ENCODE data around the gene TAF13. TPM values are rescaled to one million over a fixed set of nuclear protein-coding genes. Genes with fewer than 3 reads are reported as not detected.
A peak's percentile ranks its signal among the peaks of the same experiment; 100 is the strongest.

Gene TAF13
- total RNA-seq, 1 donor from 2014 or later, result 56.9 TPM

GRCh38 chr1:109096120-109096519 is 20.3 kb upstream of the TAF13 start:
- no peak for ATAC-seq (ENCODE audit: poor library complexity)
- intact Hi-C loops (cut with DNase I), result no loop called here
- DNase-seq, result no peak

DNA sequence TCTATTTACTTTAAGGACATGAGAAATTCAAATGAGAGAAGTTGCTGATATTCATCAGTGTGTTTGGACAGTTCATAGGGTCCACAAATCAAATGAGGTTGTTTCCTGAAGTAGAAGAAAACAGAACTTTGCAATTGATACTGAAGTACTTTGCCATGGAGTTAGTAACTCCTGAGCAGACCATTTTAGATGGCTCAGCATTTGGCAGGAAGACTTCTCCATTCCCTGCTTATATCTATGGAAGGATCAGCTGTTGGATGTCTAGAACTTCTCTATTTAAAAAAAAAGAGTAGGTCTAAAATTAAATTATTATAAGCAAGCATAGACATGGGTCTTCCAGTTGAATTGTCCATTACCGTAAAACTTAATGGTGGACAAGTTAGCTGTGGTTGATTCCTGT is 19.8 kb upstream of the TAF13 start:
- no peak for ATAC-seq (ENCODE audit: poor library complexity)
- DNase-seq, result no peak
- intact Hi-C loops (cut with DNase I), result no loop called here

DNA sequence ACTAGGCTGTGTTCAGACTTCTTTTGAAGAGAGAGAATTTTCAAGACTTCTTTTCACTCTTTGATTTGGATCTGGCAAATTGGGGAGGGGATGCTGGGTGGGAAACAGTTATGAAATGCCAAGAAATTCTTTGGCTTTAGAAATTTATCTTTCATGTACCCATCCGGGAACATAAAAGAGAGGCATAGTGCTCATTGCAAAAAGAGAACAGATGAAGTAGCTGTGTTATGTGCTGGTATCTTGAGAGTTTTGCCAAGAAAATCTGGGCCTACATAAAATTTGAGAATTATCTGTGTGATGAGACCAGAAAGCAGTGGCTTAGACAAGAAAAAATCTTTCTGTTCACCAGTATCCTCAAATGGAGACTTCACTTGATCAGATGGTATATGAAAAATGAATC is 19.1 kb upstream of the TAF13 start:
- no peak for DNase-seq
- intact Hi-C loops (cut with DNase I), result no loop called here
- no peak for ATAC-seq (ENCODE audit: poor library complexity)

- intact Hi-C loops (cut with DNase I), result no loop called here
- DNase-seq (no peak), ATAC-seq (ENCODE audit: poor library complexity) (no peak)
Measured at GRCh38 chr1:109094377-109094803, 18.6 kb upstream of the TAF13 start.

- no peak for DNase-seq
- ATAC-seq (ENCODE audit: poor library complexity), result no peak
- intact Hi-C loops (cut with DNase I), result no loop called here
Measured at GRCh38 chr1:109091839-109092193, 16.0 kb upstream of the TAF13 start.

DNA sequence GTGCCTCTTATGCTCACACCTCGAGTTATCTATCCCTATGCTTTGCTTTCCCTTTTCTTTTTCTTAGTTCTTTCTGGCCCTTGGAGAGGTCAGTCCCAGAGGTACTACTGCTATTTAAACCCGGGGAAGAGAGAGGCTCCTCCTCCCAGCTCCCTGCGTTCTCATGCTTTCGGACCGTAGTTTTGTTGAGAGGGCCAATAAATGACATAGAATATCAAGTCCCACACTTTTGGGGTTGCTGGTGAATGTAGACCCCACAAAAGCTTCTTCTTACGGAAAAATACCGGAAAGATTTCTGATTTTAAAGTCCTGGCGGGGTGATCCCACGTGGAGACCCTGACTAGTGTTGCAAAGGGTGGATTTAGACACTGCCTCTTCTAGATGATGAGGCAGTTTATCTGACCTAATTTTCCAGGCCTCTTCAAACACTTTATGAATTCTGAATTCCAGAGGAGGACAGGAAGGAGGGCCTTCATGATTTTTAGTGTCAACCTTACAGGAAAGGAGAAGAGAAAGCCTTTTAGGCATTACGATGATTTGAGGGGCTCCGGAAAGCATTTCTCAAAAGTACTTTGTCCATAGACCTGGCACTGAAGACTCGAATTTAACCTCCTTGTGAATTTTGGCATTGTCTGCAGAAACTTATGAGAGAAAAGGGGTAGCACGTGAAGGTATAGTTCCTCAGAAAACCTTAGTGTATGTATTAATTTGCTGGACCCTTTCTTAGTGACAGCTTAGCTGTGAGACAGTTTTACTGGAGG is 15.5 kb upstream of the TAF13 start:
- ATAC-seq (ENCODE audit: poor library complexity) (peak; percentile 58), DNase-seq (no peak)
- intact Hi-C loops (cut with DNase I), result no loop called here

- intact Hi-C loops (cut with DNase I), result no loop called here
- DNase-seq (peak; percentile 95), ATAC-seq (ENCODE audit: poor library complexity) (peak; percentile 97)
Measured at GRCh38 chr1:109090196-109091077, 14.6 kb upstream of the TAF13 start, which contains the start of gene TMEM167B. TMEM167B (plus strand) TSS chr1:109090764; CDS start chr1:109090873, 109 bp downstream.

DNA sequence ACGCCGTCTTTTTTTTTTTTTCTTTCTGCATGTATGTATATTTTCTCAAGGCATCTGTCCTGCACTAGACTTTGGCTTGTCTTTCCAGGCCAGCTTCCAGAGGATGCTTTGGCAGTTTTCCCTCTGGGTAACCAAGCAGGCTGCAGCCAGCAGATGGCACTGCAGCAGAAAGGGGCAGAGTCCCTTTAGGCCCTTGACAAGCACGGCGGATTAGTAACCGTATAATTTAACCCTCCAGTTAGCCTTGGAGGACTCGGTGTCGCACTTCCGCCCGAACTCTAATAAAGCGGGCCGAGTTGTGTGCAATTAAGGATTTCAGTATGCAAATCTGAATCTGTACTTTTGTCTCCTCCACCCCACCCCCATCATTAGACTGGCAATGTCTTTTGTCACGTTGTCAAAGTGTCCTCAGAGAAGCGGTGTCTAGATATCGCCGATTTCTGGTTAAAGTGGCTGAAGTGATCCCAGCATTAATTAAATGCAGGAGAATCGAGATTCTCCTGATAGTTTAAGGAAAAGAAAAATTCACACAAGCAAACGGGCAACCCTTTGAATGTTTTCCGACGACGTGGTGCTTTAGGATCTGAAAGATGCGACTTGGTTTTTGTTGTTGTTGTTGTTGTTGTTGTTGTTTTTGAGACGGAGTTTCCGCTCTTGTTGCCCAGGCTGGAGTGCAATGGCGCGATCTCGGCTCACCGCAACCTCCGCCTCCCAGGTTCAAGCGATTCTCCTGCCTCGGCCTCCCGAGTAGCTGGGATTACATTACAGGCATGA is 13.6 kb upstream of the TAF13 start:
- DNase-seq (peak; percentile 68), ATAC-seq (ENCODE audit: poor library complexity) (peak; percentile 39)
- intact Hi-C loops (cut with DNase I), result no loop called here

DNA sequence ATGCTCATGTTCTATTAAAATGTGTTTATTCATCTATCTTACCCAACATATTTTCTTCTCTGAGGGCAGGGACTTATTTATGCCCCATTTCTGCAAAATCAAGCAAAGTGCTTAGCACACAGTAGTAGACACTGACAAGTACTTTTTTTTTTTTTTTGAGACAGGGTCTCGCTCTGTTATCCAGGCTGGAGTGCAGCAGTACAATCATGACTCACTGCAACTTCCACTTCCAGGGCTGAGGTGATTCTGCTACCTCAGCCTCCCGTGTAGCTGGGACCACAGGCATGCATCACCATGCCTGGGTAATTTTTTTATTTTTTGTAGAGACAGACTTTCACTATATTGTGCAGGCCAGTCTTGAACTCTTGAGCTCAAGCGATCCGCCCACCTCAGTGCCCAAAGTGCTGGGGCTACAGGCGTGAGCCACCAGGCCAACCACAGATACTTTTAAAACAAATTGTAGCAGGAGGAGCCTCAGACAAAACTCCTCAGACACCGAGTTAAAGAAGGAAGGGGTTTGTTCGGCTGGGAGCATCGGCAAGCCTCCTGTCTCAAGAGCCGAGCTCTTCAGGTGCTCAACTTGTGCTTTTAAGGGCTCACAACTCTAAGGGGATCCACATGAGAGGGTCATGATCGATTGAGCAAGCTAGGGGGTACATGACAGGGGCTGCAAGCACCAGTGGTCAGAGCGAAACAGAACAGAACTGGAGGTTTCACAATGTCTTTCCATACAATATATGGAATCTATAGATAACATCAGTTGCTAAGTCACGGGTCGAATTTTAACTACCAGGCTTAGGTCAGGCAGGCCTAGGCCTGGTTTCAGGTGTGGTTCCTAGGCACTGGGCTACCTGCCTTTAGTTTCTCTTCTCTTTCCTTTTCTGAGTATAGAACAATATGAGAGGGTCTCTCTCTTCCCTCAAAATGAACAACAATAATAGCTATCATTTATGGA is 9.0 kb upstream of the TAF13 start:
- no peak for DNase-seq
- intact Hi-C loops (cut with DNase I), result no loop called here
- no peak for ATAC-seq (ENCODE audit: poor library complexity)

- DNase-seq (no peak), ATAC-seq (ENCODE audit: poor library complexity) (no peak)
- intact Hi-C loops (cut with DNase I), result no loop called here
Measured at GRCh38 chr1:109083923-109084322, 8.1 kb upstream of the TAF13 start.

DNA sequence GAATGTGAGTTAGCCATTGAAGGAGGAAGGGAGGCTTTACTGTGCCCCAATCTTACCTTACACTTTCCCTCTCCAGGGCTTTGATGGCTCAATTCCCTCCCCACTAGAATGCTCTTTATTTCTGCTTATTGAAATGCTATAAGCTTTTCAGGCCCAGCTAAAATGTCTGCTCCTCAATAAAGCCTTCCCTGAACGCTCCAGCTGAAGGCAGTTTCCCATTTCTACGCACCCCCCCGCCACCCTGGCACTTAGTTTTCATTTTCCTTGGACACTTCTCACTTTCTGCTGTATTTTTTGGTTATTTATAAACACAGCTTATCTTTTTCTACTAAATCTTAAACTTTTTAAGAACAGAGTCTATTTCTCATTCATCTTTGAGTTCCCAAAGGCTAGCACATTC is 7.7 kb upstream of the TAF13 start:
- intact Hi-C loops (cut with DNase I), result no loop called here
- DNase-seq (no peak), ATAC-seq (ENCODE audit: poor library complexity) (no peak)

DNA sequence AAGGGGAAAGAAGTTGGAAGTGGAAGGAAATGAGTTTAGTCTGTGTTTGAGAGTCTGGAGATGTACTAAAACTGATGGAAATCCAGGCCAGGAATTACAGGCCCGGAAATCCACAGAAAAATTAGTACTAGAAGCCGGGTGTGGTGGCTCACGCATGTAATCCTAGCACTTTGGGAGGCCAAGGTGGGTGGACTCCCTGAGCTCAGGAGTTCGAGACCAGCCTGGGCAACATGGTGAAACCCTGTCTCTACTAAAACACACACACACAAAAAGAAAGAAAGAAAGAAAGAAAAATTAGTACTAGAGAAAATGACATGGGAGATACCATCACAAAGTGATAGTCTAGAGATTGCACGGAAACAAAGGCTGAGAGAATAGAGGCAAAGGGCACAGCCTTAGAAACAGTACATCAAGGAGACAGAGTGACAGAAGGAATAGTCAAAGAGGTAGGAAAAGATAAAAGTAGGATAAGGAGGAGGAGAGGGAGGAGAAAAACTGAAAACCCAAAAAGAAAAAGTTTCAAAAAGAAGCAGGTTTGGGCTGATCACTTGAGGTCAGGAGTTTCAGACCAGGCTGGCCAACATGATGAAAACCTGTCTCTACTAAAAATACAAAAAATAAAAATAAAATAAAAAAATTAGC is 4.8 kb upstream of the TAF13 start:
- no peak for ATAC-seq (ENCODE audit: poor library complexity)
- no peak for DNase-seq
- intact Hi-C loops (cut with DNase I), result no loop called here

DNA sequence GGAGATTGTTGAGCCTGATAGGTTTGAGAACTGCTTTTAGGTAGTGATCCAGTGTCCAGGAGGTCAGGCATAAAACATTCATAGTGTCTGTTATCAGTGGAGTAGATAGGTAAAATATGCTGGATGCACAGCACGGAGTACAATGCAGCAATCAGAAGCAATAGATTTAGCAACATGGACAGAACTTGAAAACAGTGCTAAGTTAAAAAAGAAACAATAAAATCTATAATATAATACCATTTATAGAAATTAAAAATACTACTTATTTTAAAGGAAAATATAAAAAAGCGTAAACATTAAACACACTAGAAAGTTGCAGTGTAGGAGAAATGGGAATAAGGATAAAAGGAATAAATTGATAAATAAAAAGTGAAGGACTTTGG is 3.4 kb upstream of the TAF13 start:
- intact Hi-C loops (cut with DNase I), result no loop called here
- no peak for ATAC-seq (ENCODE audit: poor library complexity)
- no peak for DNase-seq

- ATAC-seq (ENCODE audit: poor library complexity) (no peak), DNase-seq (no peak)
- intact Hi-C loops (cut with DNase I), result no loop called here
Measured at GRCh38 chr1:109078317-109078716, 2.5 kb upstream of the TAF13 start.

- DNase-seq (no peak), ATAC-seq (ENCODE audit: poor library complexity) (no peak)
- intact Hi-C loops (cut with DNase I), result no loop called here
Measured at GRCh38 chr1:109069294-109069693, 6.5 kb downstream of the TAF13 start.

DNA sequence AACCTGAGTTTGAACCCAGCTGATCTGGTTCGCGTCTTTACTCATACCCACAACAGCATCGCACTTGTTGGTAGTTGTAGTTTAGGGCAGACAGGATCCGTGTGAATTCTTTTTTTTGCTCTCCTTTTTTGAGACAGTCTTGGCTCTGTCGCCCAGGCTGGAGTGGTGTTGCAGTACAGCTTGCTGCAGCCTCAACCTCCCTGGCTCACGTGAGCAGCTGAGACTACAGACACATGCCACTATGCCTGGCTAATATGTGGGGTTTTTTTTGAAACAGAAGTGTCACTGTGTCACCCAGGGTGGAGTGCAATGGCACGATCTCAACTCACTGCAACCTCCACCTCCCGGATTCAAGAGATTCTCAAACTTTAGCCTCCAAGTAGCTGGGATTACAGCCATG is 7.9 kb downstream of the TAF13 start:
- no peak for DNase-seq
- intact Hi-C loops (cut with DNase I), result no loop called here
- ATAC-seq (ENCODE audit: poor library complexity), result no peak

- intact Hi-C loops (cut with DNase I), result no loop called here
- no peak for ATAC-seq (ENCODE audit: poor library complexity)
- no peak for DNase-seq
Measured at GRCh38 chr1:109065137-109065536, 10.7 kb downstream of the TAF13 start.

GRCh38 chr1:109061183-109061582 is 14.6 kb downstream of the TAF13 start:
- intact Hi-C loops (cut with DNase I), result no loop called here
- no peak for DNase-seq
- peak; percentile 46 for ATAC-seq (ENCODE audit: poor library complexity)
